GM18499 (cell line): ENCODE results near the gene ZNF287.
"Not testable (repeated sequence)": the region's sequence is repeated elsewhere in the genome, so short reads cannot be mapped to it uniquely, and the experiment has no call there.

ENCODE experiments used
- ATAC-seq: cut with Tn5 transposase; IDR thresholded peaks from one replicate; pipeline ENCODE4 v1.9.1; 2021; ENCODE audit warnings: moderate number of reproducible peaks; ENCODE audit not compliant: insufficient read depth, unreplicated experiment

ZNF287 gene

DNA sequence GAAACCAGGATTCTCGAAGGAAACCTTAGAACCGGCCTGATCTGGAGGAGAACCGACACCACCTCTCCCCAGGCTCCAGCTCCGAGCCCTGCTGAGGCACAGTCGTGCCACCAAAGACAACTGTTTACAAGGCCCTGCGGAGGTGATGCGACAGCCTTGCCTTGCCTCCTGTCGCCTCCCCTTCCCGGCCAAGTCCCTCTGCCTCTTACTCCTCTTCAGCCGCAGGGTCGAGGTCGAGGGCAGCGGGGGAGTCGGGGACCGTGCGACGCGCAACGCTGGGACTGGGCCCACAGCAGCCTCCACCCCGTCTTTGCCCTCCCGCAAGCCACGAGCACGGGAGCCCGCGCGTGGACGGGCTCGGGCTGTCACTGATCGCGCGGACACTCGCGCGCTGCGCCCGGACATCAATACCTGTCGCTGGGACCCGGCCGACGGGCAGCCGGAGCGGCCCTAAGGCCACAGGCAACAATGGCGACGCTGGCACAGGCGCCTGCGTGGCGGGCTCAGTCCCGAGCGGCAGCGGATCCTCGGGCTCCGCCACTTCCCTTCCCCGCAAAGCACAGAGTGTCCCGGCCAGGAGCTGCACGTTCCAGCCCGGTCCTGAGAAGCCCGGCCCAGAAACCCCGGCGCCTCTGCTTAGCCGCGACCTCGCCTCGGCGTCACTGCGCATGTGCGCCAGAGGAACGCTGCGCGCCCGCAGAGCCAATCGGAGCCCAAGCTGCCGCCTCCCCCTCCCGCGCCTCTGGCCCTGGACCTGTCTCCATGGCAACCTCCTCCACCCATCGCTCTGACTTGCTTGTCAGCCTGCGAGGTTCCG, at the start of gene ZNF287:
TSS of gene ZNF287 (minus strand) at position 664 of the 817 bp plus-strand sequence. CDS start 1,473 bp downstream, outside the sequence.
- ATAC-seq, result no peak

GRCh38 chr17:16617481-16618060, 48.6 kb upstream of the ZNF287 start:
- ATAC-seq, result no peak

DNA sequence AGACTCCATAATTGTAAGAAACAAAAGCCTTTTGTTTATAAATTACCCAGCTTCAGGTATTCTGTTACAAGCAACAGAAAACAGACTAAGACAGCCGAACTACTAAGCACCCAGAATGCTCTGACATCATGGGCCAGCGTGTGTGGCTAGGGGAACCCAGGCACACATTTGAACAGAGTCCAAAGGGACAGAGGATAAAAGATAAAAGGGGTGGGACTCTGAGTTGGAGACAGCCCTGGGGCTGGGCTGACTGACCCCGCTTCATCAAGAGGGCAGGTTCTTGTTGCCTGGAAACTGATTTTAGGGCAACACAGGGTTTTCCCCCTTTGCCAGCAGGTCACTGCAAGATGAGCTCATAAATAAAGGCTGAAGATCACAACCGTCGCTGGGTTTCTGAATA, 30.5 kb upstream of the ZNF287 start:
- ATAC-seq, result no peak

DNA sequence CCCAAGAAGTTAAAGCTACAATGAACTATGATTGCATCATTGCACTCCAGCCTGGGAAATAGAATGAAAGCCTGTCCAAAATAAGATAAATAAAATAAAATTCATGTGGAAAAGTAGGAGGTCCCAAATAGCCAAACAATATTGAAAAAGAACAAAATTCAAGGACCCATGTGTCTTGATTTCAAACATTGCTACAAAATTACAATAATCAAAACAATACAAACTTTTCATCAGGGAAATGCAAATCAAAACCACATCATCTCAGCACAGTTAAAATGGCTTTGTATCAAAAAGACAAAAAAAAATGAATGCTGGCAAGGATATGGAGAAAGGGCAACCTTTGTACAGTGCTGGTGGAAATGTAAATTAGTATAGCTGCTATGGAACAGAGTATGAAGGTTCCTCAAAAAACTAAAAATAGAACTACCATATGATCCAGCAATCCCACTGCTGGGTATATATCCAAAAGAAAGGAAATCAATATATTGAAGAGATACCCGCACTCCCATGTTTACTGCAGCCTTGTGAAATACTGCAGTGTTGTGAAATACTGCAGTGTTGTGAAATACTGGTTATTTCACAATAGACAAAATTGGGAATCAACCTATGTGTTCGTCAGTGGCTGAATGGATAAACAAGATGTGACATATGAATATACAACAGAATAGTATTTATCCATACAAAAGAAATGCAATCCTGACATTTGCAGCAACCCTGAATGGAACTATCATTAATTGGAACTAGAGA, 24.5 kb upstream of the ZNF287 start:
- ATAC-seq, result no peak

DNA sequence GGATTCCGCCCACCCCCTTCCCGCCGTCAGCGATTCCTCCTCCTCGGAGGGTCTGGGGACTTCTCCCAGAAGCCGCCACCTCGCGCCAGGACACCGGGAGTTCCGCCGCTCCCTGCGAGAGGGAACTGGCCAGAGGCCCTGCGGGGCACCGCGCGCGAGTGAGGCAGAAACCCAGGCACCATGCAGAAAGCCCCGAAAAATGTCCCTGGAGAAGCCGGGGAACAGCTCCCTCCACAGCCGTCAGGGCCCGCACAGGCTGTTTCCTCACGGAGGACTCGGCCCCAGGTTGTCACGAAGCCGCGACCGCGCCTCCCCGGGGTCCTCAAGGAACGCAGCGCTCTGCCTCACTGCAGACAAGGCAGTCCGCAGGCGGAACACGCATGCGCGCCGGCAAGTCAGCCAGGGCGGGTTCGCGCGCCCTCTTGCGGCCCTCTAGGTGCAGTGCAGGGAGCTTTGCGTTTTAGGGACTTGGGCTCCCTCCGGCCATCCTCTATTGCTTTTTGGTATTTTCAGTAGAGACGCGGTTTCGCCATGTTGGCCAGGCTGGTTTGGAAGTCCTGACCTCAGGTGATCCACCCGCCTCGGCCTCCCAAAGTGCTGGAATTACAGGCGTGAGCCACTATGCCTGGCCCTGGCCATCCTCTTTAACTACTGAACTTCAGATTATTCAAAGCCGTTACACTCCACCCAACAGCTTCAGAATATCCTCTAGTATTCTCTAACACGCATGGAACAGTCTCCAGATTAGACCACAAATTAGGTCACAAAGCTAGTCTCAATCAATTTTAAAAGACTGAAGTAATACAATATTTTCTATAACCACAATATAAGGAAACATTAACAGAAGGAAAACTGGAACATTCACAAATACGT, 20.3 kb upstream of the ZNF287 start:
- no peak for ATAC-seq

DNA sequence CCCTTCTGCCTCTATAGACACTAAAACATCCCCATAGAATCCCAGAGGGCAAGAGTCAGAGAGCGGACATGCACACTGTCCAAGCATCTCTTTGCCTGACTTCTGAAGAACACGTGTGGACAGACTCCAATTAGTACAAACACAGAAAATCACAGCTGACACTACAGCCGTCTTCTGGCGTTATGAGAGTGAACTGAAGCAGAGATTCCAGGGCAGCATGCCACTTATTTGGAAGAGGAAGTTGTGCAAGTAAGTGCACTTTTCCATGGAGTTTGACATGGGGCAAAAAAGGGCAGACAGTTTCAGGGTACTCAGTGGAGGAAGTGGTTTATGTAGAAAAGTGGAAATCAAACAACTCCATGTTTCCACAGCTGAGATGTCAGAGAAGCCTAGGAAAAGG, 16.8 kb upstream of the ZNF287 start:
- no peak for ATAC-seq

GRCh38 chr17:16584273-16584995, 15.4 kb upstream of the ZNF287 start:
- ATAC-seq, result no peak

- no peak for ATAC-seq
Observed at GRCh38 chr17:16583781-16584180, 14.8 kb upstream of the ZNF287 start.

- ATAC-seq, result no peak
Observed at GRCh38 chr17:16573466-16573865, 4.5 kb upstream of the ZNF287 start.

GRCh38 chr17:16569358-16569712, 331 bp upstream of the ZNF287 start:
- ATAC-seq, result no peak

GRCh38 chr17:16552637-16553045, 16.4 kb downstream of the ZNF287 start:
- ATAC-seq, result no peak

DNA sequence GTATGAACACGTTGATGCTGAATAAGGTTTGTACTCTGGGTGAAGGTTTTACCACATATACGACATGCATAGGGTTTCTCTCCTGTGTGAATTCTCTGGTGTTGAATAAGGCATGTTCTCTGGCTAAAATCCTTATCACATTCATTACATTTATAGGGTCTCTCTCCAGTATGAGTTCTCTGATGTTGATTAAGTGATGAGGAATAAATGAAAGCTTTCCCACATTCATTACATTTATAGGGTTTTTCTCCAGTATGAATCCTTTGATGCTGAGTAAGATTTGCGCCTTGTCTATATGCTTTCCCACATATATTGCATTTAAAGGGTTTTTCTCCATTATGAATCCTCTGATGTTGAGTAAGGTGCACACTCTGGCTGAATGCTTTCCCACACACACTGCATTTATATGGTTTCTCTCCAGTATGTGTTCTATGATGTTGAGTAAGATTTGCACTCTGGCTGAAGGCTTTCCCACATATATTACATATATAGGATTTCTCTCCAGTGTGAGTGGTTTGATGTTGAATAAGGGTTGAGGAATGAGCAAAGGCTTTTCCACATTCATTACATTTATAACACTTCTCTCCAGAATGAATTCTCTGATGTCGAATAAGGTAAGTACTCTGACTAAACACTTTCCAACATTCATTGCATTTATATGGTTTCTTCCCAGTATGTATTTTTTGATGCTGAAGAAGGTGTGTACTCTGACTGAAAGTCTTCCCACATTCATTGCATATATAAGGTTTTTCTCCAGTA, 16.9 kb downstream of the ZNF287 start:
- no peak for ATAC-seq

DNA sequence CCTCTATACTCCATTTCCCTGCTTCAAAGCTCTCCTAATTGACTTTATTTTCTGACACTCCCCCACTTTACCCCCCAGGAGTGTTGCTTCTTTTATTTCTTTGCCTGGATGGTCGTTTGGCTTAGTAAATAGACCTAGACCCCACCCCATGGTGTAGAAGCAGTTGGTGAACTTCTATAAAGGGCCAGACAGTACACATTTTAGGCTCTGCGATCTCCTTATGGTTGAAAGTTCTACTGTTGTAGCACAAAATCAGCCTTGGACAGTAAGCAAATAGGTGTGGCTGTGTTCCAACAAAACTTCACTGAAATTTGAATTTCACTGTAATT, 31.9 kb downstream of the ZNF287 start:
- no peak for ATAC-seq

DNA sequence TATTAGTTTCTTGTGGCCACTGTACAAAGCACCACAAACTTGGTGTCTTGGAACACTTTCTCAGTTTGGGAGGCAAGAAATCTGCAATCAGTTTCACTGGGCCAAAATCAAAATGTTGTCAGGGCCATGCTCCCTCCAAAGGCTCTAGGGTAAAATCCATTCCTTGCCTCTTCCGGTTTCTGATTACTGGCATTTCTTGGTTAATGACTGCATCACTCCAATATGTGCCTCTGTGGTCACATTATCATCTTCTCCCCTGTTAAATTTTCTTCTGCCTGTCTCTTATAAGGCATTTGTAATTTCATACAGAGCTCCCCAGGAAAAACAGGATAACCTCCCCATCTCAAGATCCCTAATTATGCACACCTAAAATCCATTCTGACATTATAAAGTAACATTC, 34.8 kb downstream of the ZNF287 start:
- ATAC-seq, result no peak

- ATAC-seq, result no peak
Observed at GRCh38 chr17:16529906-16530305, 39.1 kb downstream of the ZNF287 start.

GRCh38 chr17:16527298-16527697, 41.7 kb downstream of the ZNF287 start:
- ATAC-seq, result no peak

DNA sequence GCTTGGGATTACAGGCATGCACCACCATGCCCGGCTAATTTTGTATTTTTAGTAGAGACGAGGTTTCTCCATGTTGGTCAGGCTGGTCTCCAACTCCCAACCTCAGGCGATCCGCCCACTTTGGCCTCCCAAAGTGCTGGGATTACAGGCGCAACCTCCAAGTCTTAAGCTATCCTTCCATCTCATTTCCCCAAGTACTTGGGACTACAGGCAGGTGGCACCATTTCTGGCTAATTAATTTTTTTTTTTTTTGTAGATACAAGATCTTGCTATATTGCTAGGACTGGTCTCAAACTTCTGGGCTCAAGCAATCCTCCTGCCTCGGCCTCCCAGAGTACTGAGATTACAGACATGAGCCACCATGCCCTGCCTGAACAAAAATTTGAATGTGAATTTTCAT, 43.4 kb downstream of the ZNF287 start:
- ATAC-seq, result not testable (repeated sequence)

DNA sequence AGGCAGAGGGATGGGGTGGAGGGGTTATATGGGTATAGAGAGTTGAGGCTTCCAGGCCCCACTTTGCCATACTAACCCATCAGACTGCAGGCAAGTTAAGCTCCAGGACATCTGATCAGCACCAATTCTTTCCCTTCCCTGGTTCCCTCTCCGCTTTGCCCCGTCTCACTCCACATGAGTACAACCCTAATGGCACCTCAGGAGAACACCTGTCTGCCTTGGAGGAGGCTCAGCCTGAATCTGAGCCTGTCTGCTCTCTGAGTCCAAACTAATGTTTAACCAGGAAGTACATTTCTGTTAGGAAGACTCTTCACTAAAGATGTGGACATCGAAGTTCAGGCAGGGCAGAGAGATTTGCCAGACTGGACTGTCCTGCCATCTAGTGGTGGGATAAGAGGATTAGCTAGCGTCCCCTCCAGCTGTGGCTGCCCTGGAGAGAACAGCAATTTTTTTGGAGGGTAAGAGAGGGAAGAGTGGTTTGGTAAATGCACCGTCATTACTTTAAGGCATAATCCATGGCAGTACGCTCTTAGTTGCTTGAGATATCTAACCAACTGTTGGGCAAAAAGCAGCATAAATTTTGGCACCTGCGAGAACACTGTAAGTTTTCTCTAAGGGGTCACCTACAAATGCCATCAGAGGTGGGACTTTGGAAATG, 47.8 kb downstream of the ZNF287 start:
- ATAC-seq, result no peak

- no peak for ATAC-seq
Observed at GRCh38 chr17:16519021-16519420, 50.0 kb downstream of the ZNF287 start.
